OCI-LY3 (cell line): ENCODE results near the gene BBC3.
A peak's percentile ranks its signal among the peaks of the same experiment; 100 is the strongest.

Experiments used
- H2AFZ ChIP-seq: fragments of 200-600, 300-600 bp; shearing (Covaris generic); 2 replicates; pipeline ENCODE4 v1.6.0; 2014; ENCODE audit warnings: antibody characterized with exemption, low read depth, low read length
- H3K27ac ChIP-seq: fragments of 200-600, 300-600 bp; sonication (generic); 2 replicates; pipeline ENCODE4 v1.5.1; 2014; ENCODE audit warnings: mild to moderate bottlenecking, low read length, moderate library complexity, mixed read lengths
- H3K27me3 ChIP-seq: fragments of 200-600, 300-600 bp; sonication (generic); 2 replicates; pipeline ENCODE4 v1.6.1; 2014; ENCODE audit warnings: low read depth, low read length, mixed read lengths
- H3K36me3 ChIP-seq: fragments of 200-600, 300-600 bp; sonication (generic); replicated peaks from 2 replicates; pipeline ENCODE3; 2014; ENCODE audit warnings: low read depth, low read length, mixed read lengths
- H3K4me1 ChIP-seq: fragments of 300-600, 200-600 bp; sonication (generic); 2 replicates; pipeline ENCODE4 v1.6.1; 2014; ENCODE audit warnings: low read length, mixed read lengths
- H3K4me2 ChIP-seq: fragments of 200-600, 300-600 bp; sonication (generic); 2 replicates; pipeline ENCODE4 v1.6.1; 2014; ENCODE audit warnings: low read length, mixed read lengths
- H3K4me3 ChIP-seq: fragments of 300-600, 200-600 bp; sonication (generic); 2 replicates; pipeline ENCODE4 v1.5.1; 2014; ENCODE audit warnings: antibody characterized with exemption, mild to moderate bottlenecking, low read length, moderate library complexity
- H3K79me2 ChIP-seq: fragments of 300-600, 200-600 bp; shearing (Covaris generic); 2 replicates; pipeline ENCODE4 v1.6.1; 2014; ENCODE audit warnings: mild to moderate bottlenecking, low read length, mixed read lengths
- H3K9ac ChIP-seq: fragments of 300-600, 200-600 bp; shearing (Covaris generic); 2 replicates; pipeline ENCODE4 v1.6.0; 2014; ENCODE audit warnings: mild to moderate bottlenecking, low read length, moderate library complexity
- H3K9me3 ChIP-seq: fragments of 200-600, 300-600 bp; shearing (Covaris generic); 2 replicates; pipeline ENCODE4 v1.6.1; 2014; ENCODE audit warnings: low read length, mixed read lengths; ENCODE audit not compliant: insufficient read depth
- H4K20me1 ChIP-seq: fragments of 200-600, 300-600 bp; sonication (generic); 2 replicates; pipeline ENCODE4 v1.6.1; 2016; ENCODE audit warnings: low read length, mixed read lengths; ENCODE audit not compliant: insufficient read depth
- CTCF ChIP-seq: fragments of 200-600, 300-600 bp; sonication (generic); IDR thresholded peaks from 2 replicates; pipeline ENCODE4 v1.5.1; 2014; ENCODE audit warnings: antibody characterized with exemption, low read length, low read depth
- EZH2phosphoT487 ChIP-seq: fragments of 200-600 bp; shearing (Covaris generic); IDR thresholded peaks from 2 replicates; pipeline ENCODE4 v1.6.1; 2018; ENCODE audit warnings: antibody characterized with exemption, mixed run types, low read depth

BBC3 gene

GRCh38 chr19:47239152-47239551, 8.2 kb upstream of the BBC3 start:
- no peak for TF ChIP-seq CTCF
- no peak for TF ChIP-seq EZH2phosphoT487
- H3K9ac ChIP-seq, result no peak overlapping the region
- peaks cover 32% of the 10 kb centered on the region for H3K27me3 ChIP-seq
- no peaks in the 10 kb centered on the region for H3K36me3 ChIP-seq
- H3K4me1 ChIP-seq, result peaks cover 30% of the 10 kb centered on the region
- no peaks in the 10 kb centered on the region for H3K9me3 ChIP-seq
- no peaks in the 10 kb centered on the region for H3K79me2 ChIP-seq
- no peaks in the 10 kb centered on the region for H4K20me1 ChIP-seq
- H3K4me3 ChIP-seq, result 0 out of 2 replicates have a peak overlapping the region, but pooled peaks have one; percentile 72
- H3K4me2 ChIP-seq, result no peak overlapping the region; the same call in 1 of the 2 replicates
- H3K27ac ChIP-seq, result no peak overlapping the region
- H2AFZ ChIP-seq, result no peak overlapping the region

GRCh38 chr19:47236072-47236675, 5.2 kb upstream of the BBC3 start:
- TF ChIP-seq CTCF, result no peak
- peaks cover 26% of the 10 kb centered on the region for H3K27me3 ChIP-seq
- no peaks in the 10 kb centered on the region for H4K20me1 ChIP-seq
- H3K27ac ChIP-seq, result no peak overlapping the region
- no peaks in the 10 kb centered on the region for H3K36me3 ChIP-seq
- no peak overlapping the region for H3K9ac ChIP-seq
- H3K9me3 ChIP-seq, result no peaks in the 10 kb centered on the region
- no peak overlapping the region for H3K4me3 ChIP-seq
- H2AFZ ChIP-seq, result no peak overlapping the region
- no peak overlapping the region for H3K4me2 ChIP-seq
- no peaks in the 10 kb centered on the region for H3K79me2 ChIP-seq
- peaks cover 29% of the 10 kb centered on the region for H3K4me1 ChIP-seq

- Histone ChIP-seq H3K27me3 (peaks cover 7% of the 10 kb centered on the region; the same call in 1 of the 2 replicates), H3K4me3 (no peak overlapping the region), H3K79me2 (peaks cover 24% of the 10 kb centered on the region), H3K4me1 (peaks cover 31% of the 10 kb centered on the region), H3K9ac (0 out of 2 replicates have a peak overlapping the region, but pooled peaks have one; percentile 22), H2AFZ (0 out of 2 replicates have a peak overlapping the region, but pooled peaks have one; percentile 1), H3K36me3 (no peaks in the 10 kb centered on the region), H3K4me2 (peak overlapping the region; percentile 23), H3K9me3 (no peaks in the 10 kb centered on the region), H3K27ac (no peak overlapping the region), H4K20me1 (peaks cover 13% of the 10 kb centered on the region)
- TF ChIP-seq CTCF (no peak), EZH2phosphoT487 (no peak)
These were observed 1.6 kb upstream of the BBC3 start for GRCh38 chr19:47232422-47233211.
